Lower lobe of right lung (tissue), 2 donors: ENCODE data around the gene DRD2. TPM values are rescaled to one million over a fixed set of nuclear protein-coding genes. Genes with fewer than 3 reads are reported as not detected.
A peak's percentile ranks its signal among the peaks of the same experiment; 100 is the strongest.

Source experiments
- ATAC-seq, 2 donors: fragments of 200-7000 bp; cut with Tn5 transposase; one replicate each; pipeline ENCODE4 v1.9.1; 2020 to 2022; ENCODE audit warnings: mild to moderate bottlenecking in 2 of 2, moderate library complexity in 2 of 2
- DNase-seq: peaks from one replicate; pipeline ENCODE4 v3.0.0-alpha.2; 2020
- H3K27ac ChIP-seq: fragments of 200-600 bp; one replicate; pipeline ENCODE4 v1.8.0; 2022
- H3K27me3 ChIP-seq: fragments of 200-600 bp; one replicate; pipeline ENCODE4 v1.8.0; 2022; ENCODE audit warnings: low read depth
- H3K36me3 ChIP-seq: fragments of 200-600 bp; one replicate; pipeline ENCODE4 v1.8.0; 2022; ENCODE audit warnings: mild to moderate bottlenecking
- H3K4me1 ChIP-seq: fragments of 200-600 bp; one replicate; pipeline ENCODE4 v1.8.0; 2022
- H3K4me3 ChIP-seq: fragments of 200-600 bp; one replicate; pipeline ENCODE4 v1.8.0; 2022; ENCODE audit warnings: mild to moderate bottlenecking
- H3K9me3 ChIP-seq: fragments of 200-600 bp; one replicate; pipeline ENCODE4 v1.8.0; 2022
- intact Hi-C: fragments of 100-400 bp; cut with DNase I; formaldehyde crosslinking; loops from one replicate; pipeline ENCODE4 v1.11.0; 2022
- total RNA-seq: library from RNA; stranded (reverse); fragmentation: NEBNext Ultra II Directional; extraction: Animal tissue kit (Norgen Biotek cat#: 25700); gene quantifications from one replicate; pipeline ENCODE4 v1.2.1, GENCODE V29; 2021
- TF ChIP-seq, protein P1 (sequence below): fragments of 200-600 bp; IDR thresholded peaks from one replicate; pipeline ENCODE4 v1.8.0; 2022; ENCODE audit warnings: antibody characterized with exemption, mild to moderate bottlenecking
- donor health status: DM: no; HTN: yes; CAD: no; lungs with severe emphysema.

The DRD2 gene
- total RNA-seq, 1 donor from 2014 or later = not detected

DNA sequence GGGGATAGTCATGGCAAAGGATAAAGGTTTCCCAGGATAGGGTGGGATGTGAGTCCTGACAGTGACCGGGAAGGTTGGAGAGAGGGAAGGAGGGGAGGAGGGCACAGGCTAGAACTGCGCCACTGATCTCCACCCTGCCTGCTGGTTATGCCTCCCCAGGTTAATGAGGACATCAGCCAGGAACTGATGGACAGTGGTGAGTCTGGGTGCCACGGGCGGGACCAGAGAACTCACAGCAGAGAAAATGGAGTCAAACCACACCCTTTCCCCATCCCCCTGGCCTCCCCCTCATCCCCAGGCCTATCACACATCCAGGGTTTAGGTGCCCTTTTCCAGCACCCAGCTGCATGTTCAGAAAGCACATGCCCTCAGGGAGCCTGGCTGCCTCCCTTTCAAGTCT lies 77.4 kb downstream of the DRD2 start:
- TF ChIP-seq, protein P1, sequence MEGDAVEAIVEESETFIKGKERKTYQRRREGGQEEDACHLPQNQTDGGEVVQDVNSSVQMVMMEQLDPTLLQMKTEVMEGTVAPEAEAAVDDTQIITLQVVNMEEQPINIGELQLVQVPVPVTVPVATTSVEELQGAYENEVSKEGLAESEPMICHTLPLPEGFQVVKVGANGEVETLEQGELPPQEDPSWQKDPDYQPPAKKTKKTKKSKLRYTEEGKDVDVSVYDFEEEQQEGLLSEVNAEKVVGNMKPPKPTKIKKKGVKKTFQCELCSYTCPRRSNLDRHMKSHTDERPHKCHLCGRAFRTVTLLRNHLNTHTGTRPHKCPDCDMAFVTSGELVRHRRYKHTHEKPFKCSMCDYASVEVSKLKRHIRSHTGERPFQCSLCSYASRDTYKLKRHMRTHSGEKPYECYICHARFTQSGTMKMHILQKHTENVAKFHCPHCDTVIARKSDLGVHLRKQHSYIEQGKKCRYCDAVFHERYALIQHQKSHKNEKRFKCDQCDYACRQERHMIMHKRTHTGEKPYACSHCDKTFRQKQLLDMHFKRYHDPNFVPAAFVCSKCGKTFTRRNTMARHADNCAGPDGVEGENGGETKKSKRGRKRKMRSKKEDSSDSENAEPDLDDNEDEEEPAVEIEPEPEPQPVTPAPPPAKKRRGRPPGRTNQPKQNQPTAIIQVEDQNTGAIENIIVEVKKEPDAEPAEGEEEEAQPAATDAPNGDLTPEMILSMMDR = no peak
- Histone ChIP-seq H3K27me3 (no peaks in the 10 kb centered on the region), H3K9me3 (no peaks in the 10 kb centered on the region), H3K36me3 (no peaks in the 10 kb centered on the region), H3K4me1 (no peaks in the 10 kb centered on the region), H3K27ac (no peak overlapping the region), H3K4me3 (no peak overlapping the region)
- intact Hi-C loops = no loop called here
- ATAC-seq (no peak), DNase-seq (no peak)

DNA sequence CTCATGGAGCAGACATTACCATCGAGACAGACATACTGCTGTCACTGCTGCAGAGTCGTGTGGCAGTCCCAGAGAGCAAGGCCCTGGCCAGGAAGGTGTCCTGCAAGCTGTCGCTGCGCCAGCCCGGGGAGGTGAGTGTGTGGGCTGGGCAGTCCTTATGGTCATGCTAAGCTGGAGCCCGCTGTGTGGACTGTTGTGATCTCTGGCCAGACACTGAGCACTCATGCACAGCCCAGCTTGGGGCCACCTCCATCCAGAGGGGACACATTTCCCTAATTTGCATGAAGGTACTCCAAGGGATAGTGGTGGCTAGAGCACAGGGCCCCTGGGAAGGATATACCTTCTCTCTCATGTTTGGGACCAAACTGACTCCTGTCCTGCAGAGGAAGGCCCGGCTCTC lies 78.0 kb downstream of the DRD2 start:
- Histone ChIP-seq H3K4me3 (no peak overlapping the region), H3K4me1 (no peaks in the 10 kb centered on the region), H3K27me3 (no peaks in the 10 kb centered on the region), H3K36me3 (no peaks in the 10 kb centered on the region), H3K27ac (no peak overlapping the region), H3K9me3 (no peaks in the 10 kb centered on the region)
- no peak for ATAC-seq
- intact Hi-C loops = no loop called here
- DNase-seq = no peak
- TF ChIP-seq, protein P1 = no peak

DNA sequence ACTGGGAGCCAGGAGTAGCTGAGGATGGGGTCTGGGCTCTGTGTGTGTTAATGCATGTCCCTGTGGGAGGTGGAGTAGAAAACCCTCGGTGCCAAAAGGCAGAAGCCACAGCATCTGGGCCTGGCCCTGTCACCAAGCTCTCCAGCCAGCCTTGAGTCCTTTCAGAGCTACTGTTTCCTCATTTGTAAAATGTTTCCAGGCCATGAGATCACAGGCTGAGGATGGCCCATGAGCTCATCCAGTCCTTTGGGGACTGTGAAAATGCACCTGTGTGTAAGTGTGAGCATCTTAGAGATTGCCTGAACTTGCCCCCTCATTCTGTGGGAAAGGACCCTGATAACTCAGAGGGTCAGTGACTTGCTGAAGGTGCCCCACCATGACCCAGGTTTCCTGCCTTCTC lies 78.5 kb downstream of the DRD2 start:
- DNase-seq = no peak
- Histone ChIP-seq H3K27ac (no peak overlapping the region), H3K4me1 (no peaks in the 10 kb centered on the region), H3K36me3 (no peaks in the 10 kb centered on the region), H3K4me3 (no peak overlapping the region), H3K27me3 (peaks cover 2% of the 10 kb centered on the region), H3K9me3 (no peaks in the 10 kb centered on the region)
- TF ChIP-seq, protein P1 = no peak
- ATAC-seq = no peak
- intact Hi-C loops = no loop called here

DNA sequence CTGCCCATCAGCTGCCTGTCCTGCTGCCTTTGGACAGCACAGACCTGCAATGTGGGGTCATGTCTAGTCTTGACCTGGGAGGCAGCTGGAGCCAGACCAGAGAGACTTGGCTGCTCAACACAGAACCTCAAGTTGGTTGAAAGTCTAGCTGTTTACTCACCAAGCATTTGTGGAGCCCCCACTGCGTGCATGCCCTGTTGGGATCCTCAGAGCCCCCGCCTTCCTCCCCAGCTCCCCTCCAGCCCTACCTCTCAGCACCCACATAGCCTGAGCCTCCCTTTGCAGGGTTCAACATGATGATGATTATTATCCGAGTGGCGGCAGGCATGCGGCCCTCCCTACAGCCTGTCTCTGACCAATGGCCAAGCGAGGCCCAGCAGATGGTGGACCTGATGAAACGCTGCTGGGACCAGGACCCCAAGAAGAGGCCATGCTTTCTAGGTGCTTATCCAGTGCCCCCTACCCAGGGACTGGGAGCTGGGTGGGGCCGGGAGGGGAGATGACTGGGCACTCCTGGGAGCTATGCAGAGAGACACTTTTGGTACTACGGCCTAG lies 79.3 kb downstream of the DRD2 start:
- H3K9me3 ChIP-seq = no peaks in the 10 kb centered on the region
- TF ChIP-seq, protein P1 = no peak
- DNase-seq (no peak), ATAC-seq (no peak)
- H3K4me1 ChIP-seq = no peaks in the 10 kb centered on the region
- intact Hi-C loops = no loop called here
- no peak overlapping the region for H3K27ac ChIP-seq
- no peak overlapping the region for H3K4me3 ChIP-seq
- no peaks in the 10 kb centered on the region for H3K36me3 ChIP-seq
- H3K27me3 ChIP-seq = peaks cover 3% of the 10 kb centered on the region

DNA sequence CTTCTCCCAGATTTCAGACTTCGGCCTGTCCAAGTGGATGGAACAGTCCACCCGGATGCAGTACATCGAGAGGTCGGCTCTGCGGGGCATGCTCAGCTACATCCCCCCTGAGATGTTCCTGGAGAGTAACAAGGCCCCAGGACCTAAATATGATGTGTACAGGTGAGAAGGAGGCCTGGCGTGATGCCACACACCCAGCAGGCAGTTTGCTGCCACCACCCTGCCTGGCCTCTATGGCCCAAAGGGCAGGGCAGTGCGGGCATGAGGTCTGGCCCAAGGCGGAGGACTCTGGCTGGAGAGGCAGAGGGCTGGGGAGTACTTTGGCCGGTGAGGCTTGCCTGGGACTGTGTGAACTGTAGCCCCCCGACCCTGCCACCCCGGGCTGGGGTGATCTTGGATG lies 80.3 kb downstream of the DRD2 start:
- Histone ChIP-seq H3K27ac (no peak overlapping the region), H3K36me3 (no peaks in the 10 kb centered on the region), H3K27me3 (peaks cover 3% of the 10 kb centered on the region), H3K9me3 (no peaks in the 10 kb centered on the region), H3K4me1 (no peaks in the 10 kb centered on the region), H3K4me3 (no peak overlapping the region)
- DNase-seq = no peak
- TF ChIP-seq, protein P1 = no peak
- intact Hi-C loops = no loop called here
- ATAC-seq = peak in 1 of 2 donors; percentile 16
